ENCODE measurements around the gene AGBL1.

DNA sequence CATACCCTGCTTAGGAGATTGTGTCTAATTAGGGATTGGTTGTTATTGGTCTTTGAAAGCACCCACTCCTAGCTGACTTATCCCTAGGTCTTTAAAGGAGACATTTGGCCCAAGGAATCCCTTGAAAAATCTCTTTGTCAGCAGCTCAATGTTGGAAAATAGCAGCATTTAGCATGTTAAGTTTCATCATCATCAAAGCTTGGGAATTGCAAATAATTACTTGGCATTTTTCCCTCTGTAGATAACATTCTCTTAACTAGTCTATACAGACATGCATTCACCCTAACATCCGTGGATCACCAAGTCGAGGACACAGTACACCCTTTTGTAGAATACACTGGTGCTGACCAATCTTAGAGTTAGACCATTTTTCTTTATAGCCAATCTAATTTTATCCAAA lies 332.2 kb downstream of the AGBL1 start:
- TF ChIP-seq CTCF (IDR thresholded peaks at IDR 0.05; ENCODE audit: insufficient read depth, low read length, poor library complexity, severe bottlenecking) (no peak), EZH2phosphoT487 (conservative IDR thresholded peaks at IDR 0.05; ENCODE audit: low read length) (no peak)

Data from SU-DHL-6 (cell line).